ENCODE results near the gene PXT1. TPM values are rescaled to one million over a fixed set of nuclear protein-coding genes. Genes with fewer than 3 reads are reported as not detected.
"Not testable (repeated sequence)": the region's sequence is repeated elsewhere in the genome, so short reads cannot be mapped to it uniquely, and the experiment has no call there.

The PXT1 gene
- total RNA-seq, 4 donors from 2014 or later: not detected

- TF ChIP-seq POLR2A (IDR thresholded peaks at IDR 0.05) (no peak), CTCF (IDR thresholded peaks at IDR 0.05) (no peak)
- WGBS, 2 donors: 52 to 54% methylated on average over 1 of the region's 1 CpG
- H3K4me3 ChIP-seq (ENCODE audit: low read depth, poor library complexity, severe bottlenecking): no peak overlapping the region
- DNase-seq (ENCODE audit: low spot score in 2 of 2): no peak
- intact Hi-C loops (cut with DNase I; ENCODE audit: low total_unique reads): no loop called here
Measured at GRCh38 chr6:36419310-36419709, 23.3 kb downstream of the PXT1 start.

GRCh38 chr6:36418558-36418957, 24.1 kb downstream of the PXT1 start:
- no peak for TF ChIP-seq POLR2A (IDR thresholded peaks at IDR 0.05)
- TF ChIP-seq CTCF (IDR thresholded peaks at IDR 0.05): no peak
- no peak overlapping the region for H3K4me3 ChIP-seq (ENCODE audit: low read depth, poor library complexity, severe bottlenecking)
- intact Hi-C loops (cut with DNase I; ENCODE audit: low total_unique reads): no loop called here
- DNase-seq (ENCODE audit: low spot score in 2 of 2): no peak
- 49 to 69% methylated on average over 3 of the region's 3 CpGs for WGBS, 2 donors

- H3K4me3 ChIP-seq (ENCODE audit: low read depth, poor library complexity, severe bottlenecking): no peak overlapping the region
- intact Hi-C loops (cut with DNase I; ENCODE audit: low total_unique reads): no loop called here
- TF ChIP-seq CTCF (IDR thresholded peaks at IDR 0.05): no peak
- no peak for TF ChIP-seq POLR2A (IDR thresholded peaks at IDR 0.05)
- WGBS, 2 donors: 13 to 24% methylated on average over 1 of the region's 1 CpG
- DNase-seq (ENCODE audit: low spot score in 2 of 2): no peak
Measured at GRCh38 chr6:36414481-36414880, 28.2 kb downstream of the PXT1 start.

DNA sequence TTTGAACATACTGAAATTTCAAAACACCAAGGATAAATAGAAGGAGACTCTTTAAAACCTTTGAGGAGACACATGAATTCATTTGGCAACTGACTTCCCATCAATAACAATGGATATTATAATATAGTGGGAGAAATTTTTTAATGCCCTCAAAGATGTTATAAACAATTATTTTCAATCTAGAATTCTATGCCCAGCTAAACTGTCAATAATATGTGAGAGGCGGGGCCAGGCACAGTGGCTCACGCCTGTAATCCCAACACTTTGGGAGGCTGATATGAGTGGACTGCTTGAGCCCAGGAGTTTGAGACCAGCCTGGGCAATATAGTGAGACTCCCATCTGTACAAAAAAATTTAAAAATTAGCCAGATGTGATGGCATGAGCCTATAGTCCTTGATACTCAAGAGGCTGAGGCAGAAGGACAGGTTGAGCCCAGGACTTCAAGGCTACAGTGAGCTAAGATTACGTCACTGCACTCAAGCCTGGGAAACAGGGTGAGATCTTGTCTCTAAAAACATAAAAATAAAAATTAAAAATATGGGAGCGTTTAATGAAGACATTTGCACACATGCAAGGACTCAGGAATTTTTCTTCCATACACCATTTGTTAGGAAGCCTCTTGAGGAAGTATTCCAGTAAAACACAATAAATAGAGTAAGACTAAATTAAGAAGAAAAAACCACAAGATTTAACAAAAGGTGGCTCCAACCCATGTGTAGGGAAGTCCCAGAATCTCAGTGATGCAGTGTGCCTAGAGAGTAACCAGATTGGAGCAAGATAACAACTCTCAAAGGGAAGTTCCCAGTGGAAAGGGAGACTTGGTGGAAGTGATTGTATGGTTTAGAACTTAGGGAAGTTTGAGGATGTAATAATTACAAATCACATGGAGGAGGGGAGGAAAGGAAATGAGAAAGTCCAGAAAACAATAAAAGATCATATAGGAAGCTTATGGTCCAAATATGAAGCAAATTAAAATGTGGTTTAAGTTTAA, 28.9 kb downstream of the PXT1 start:
- 91 to 98% methylated on average over 4 of the region's 4 CpGs for WGBS, 2 donors
- intact Hi-C loops (cut with DNase I; ENCODE audit: low total_unique reads): no loop called here
- DNase-seq (ENCODE audit: low spot score in 2 of 2): no peak
- no peak overlapping the region for H3K4me3 ChIP-seq (ENCODE audit: low read depth, poor library complexity, severe bottlenecking)
- TF ChIP-seq CTCF (IDR thresholded peaks at IDR 0.05) (no peak), POLR2A (IDR thresholded peaks at IDR 0.05) (no peak)

GRCh38 chr6:36409718-36410117, 32.9 kb downstream of the PXT1 start:
- H3K4me3 ChIP-seq (ENCODE audit: low read depth, poor library complexity, severe bottlenecking); intact Hi-C loops (cut with DNase I; ENCODE audit: low total_unique reads); DNase-seq (ENCODE audit: low spot score in 2 of 2): not testable (repeated sequence)
- 76 to 84% methylated on average over 5 of the region's 5 CpGs for WGBS, 2 donors

GRCh38 chr6:36404164-36404563, 38.5 kb downstream of the PXT1 start:
- intact Hi-C loops (cut with DNase I; ENCODE audit: low total_unique reads): no loop called here
- WGBS, 2 donors: 92 to 97% methylated on average over 4 of the region's 4 CpGs
- no peak overlapping the region for H3K4me3 ChIP-seq (ENCODE audit: low read depth, poor library complexity, severe bottlenecking)
- no peak for TF ChIP-seq POLR2A (IDR thresholded peaks at IDR 0.05)
- no peak for TF ChIP-seq CTCF (IDR thresholded peaks at IDR 0.05)
- DNase-seq (ENCODE audit: low spot score in 2 of 2): no peak

Data from lower leg skin (tissue), 4 donors.